Aorta (tissue), 4 donors: ENCODE data around the gene SLC22A7. TPM values are rescaled to one million over a fixed set of nuclear protein-coding genes. Genes with fewer than 3 reads are reported as not detected.

ENCODE experiments used
- polyA plus RNA-seq, 2 donors: library from polyadenylated mRNA; stranded (reverse); fragments of 200-250 nt; gene quantifications; one replicate each; pipeline ENCODE4 v1.2.3, GENCODE V29; 2013
- total RNA-seq, 2 donors: library from RNA; stranded (reverse); fragmentation: NEBNext Ultra II Directional; extraction: Animal tissue kit (Norgen Biotek cat#: 25700); gene quantifications; one replicate each; pipeline ENCODE4 v1.2.1, GENCODE V29; 2021
- donor health status: healthy with polysubstance abuse.
- donor health status: Bipolar disorder and iron deficiency.
- donor health status: DM: no; HTN: no; CAD: no.
- donor health status: DM: yes; HTN: yes; CAD: no.

The SLC22A7 gene
- total and polyA plus RNA-seq, 4 donors = not detected

Other genes with a start within 250 kb of the SLC22A7 start
- 10 to 100 TPM; 11.0 to 17.5 TPM for gene CUL7, start 244.4 kb upstream of the SLC22A7 start, total RNA-seq
- 10 to 100 TPM in 1 of 2 donors, 1 to 10 TPM in 1; 3.3 to 14.9 TPM for gene CUL7, start 244.4 kb upstream of the SLC22A7 start, polyA plus RNA-seq
- 10 to 100 TPM; 30.4 to 33.6 TPM for gene MRPL2, start 238.8 kb upstream of the SLC22A7 start, total RNA-seq
- 10 to 100 TPM; 29.3 to 55.2 TPM for gene MRPL2, start 238.8 kb upstream of the SLC22A7 start, polyA plus RNA-seq
- gene KLC4, start 238.6 kb upstream of the SLC22A7 start, total RNA-seq = 10 to 100 TPM; 20.1 to 35.0 TPM
- 10 to 100 TPM; 34.6 to 54.9 TPM for gene KLC4, start 238.6 kb upstream of the SLC22A7 start, polyA plus RNA-seq
- 1 to 10 TPM; 3.6 to 9.6 TPM for gene PTK7, start 221.9 kb upstream of the SLC22A7 start, total RNA-seq
- 1 to 10 TPM in 1 of 2 donors, under 1 TPM in 1; 0.13 to 6.4 TPM for gene PTK7, start 221.9 kb upstream of the SLC22A7 start, polyA plus RNA-seq
- gene SRF, start 127.0 kb upstream of the SLC22A7 start, total RNA-seq = 100 to 1,000 TPM in 1 of 2 donors, 10 to 100 TPM in 1; 47.5 to 106 TPM
- 10 to 100 TPM; 23.8 to 41.4 TPM for gene SRF, start 127.0 kb upstream of the SLC22A7 start, polyA plus RNA-seq
- 10 to 100 TPM; 32.6 to 54.6 TPM for gene CUL9, start 116.1 kb upstream of the SLC22A7 start, total RNA-seq
- 100 to 1,000 TPM in 1 of 2 donors, 1 to 10 TPM in 1; 8.1 to 106 TPM for gene CUL9, start 116.1 kb upstream of the SLC22A7 start, polyA plus RNA-seq
- gene DNPH1, start 68.8 kb upstream of the SLC22A7 start, total RNA-seq = 10 to 100 TPM; 10.2 to 18.1 TPM
- 10 to 100 TPM; 36.8 to 87.4 TPM for gene DNPH1, start 68.8 kb upstream of the SLC22A7 start, polyA plus RNA-seq
- under 1 TPM in 1 of 2 donors, not detected in 1; 0.12 TPM for gene TTBK1, start 54.8 kb upstream of the SLC22A7 start, total RNA-seq
- not detected for gene TTBK1, start 54.8 kb upstream of the SLC22A7 start, polyA plus RNA-seq
- gene CRIP3, start 10.6 kb downstream of the SLC22A7 start, total RNA-seq = 1 to 10 TPM in 1 of 2 donors, under 1 TPM in 1; 0.65 to 2.2 TPM
- 1 to 10 TPM in 1 of 2 donors, not detected in 1; 1.8 TPM for gene CRIP3, start 10.6 kb downstream of the SLC22A7 start, polyA plus RNA-seq
- 10 to 100 TPM; 12.1 to 21.3 TPM for gene ZNF318, start 71.4 kb downstream of the SLC22A7 start, total RNA-seq
- gene ZNF318, start 71.4 kb downstream of the SLC22A7 start, polyA plus RNA-seq = 1 to 10 TPM; 2.6 to 9.2 TPM
- gene ABCC10, start 129.3 kb downstream of the SLC22A7 start, total RNA-seq = 10 to 100 TPM; 19.5 to 30.5 TPM
- gene ABCC10, start 129.3 kb downstream of the SLC22A7 start, polyA plus RNA-seq = 10 to 100 TPM in 1 of 2 donors, 1 to 10 TPM in 1; 1.4 to 35.1 TPM
- gene DLK2, start 157.3 kb downstream of the SLC22A7 start, total RNA-seq = not detected
- not detected for gene DLK2, start 157.3 kb downstream of the SLC22A7 start, polyA plus RNA-seq
- gene TJAP1, start 179.3 kb downstream of the SLC22A7 start, total RNA-seq = 10 to 100 TPM; 30.6 to 35.5 TPM
- 10 to 100 TPM in 1 of 2 donors, 1 to 10 TPM in 1; 6.3 to 38.7 TPM for gene TJAP1, start 179.3 kb downstream of the SLC22A7 start, polyA plus RNA-seq
- under 1 TPM; 0.39 to 0.62 TPM for gene LRRC73, start 212.1 kb downstream of the SLC22A7 start, total RNA-seq
- 1 to 10 TPM in 1 of 2 donors, under 1 TPM in 1; 0.50 to 1.6 TPM for gene LRRC73, start 212.1 kb downstream of the SLC22A7 start, polyA plus RNA-seq
- gene YIPF3, start 218.7 kb downstream of the SLC22A7 start, total RNA-seq = 10 to 100 TPM; 64.5 to 78.5 TPM
- 100 to 1,000 TPM in 1 of 2 donors, 10 to 100 TPM in 1; 33.4 to 103 TPM for gene YIPF3, start 218.7 kb downstream of the SLC22A7 start, polyA plus RNA-seq
- 10 to 100 TPM; 27.4 to 27.6 TPM for gene POLR1C, start 218.8 kb downstream of the SLC22A7 start, total RNA-seq
- 10 to 100 TPM; 11.0 to 16.5 TPM for gene POLR1C, start 218.8 kb downstream of the SLC22A7 start, polyA plus RNA-seq